HG02798 (cell line): ENCODE data around the gene NELL1.
"Not testable (repeated sequence)": the region's sequence is repeated elsewhere in the genome, so short reads cannot be mapped to it uniquely, and the experiment has no call there.

Source experiments
- ATAC-seq: cut with Tn5 transposase; IDR thresholded peaks from one replicate; pipeline ENCODE4 v1.9.1; 2021; ENCODE audit warnings: mild to moderate bottlenecking; ENCODE audit not compliant: unreplicated experiment, poor library complexity

Gene NELL1

DNA sequence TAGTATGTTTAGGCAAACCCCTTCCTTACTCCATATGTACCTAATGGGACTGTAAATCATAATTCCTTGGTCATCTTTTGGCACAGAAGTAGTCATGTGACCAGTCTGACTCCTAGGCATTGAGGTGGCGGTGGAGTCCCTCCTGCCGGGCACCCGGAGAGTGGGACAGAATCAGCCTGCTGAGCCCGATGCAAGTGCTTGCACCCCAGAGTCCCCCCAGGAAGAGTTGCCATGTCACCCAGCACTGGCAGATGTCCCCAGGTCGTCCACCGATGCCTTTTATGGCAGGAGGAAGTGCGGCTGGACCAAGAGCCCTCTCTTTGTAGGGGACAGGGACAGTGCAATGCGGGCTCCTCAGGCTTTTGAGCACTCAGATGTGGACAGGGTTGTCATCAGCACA is 500.3 kb downstream of the NELL1 start:
- ATAC-seq, result no peak

GRCh38 chr11:21173476-21173875 is 504.1 kb downstream of the NELL1 start:
- no peak for ATAC-seq

GRCh38 chr11:21174781-21175180 is 505.4 kb downstream of the NELL1 start:
- ATAC-seq, result no peak

GRCh38 chr11:21177379-21177778 is 508.0 kb downstream of the NELL1 start:
- no peak for ATAC-seq

DNA sequence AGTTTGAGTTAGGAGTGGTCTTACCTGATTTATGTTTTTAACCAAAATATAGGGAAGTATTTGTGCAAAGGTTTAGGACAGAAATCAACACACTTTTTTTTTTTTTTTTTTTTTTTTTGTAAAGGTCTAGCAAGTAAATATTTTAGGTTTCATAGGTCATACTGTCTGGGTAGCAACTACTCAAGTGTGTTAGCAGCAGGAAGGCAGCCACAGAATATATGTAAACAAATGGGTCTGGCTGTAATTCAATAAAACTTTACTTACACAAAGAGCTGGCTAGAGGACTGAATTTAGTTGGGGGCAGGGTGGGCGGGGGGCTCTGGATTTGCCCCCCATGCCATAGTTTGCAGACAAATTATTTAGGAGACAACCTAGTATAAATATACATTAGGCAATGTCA is 510.4 kb downstream of the NELL1 start:
- ATAC-seq, result no peak

GRCh38 chr11:21180182-21180581 is 510.8 kb downstream of the NELL1 start:
- no peak for ATAC-seq

DNA sequence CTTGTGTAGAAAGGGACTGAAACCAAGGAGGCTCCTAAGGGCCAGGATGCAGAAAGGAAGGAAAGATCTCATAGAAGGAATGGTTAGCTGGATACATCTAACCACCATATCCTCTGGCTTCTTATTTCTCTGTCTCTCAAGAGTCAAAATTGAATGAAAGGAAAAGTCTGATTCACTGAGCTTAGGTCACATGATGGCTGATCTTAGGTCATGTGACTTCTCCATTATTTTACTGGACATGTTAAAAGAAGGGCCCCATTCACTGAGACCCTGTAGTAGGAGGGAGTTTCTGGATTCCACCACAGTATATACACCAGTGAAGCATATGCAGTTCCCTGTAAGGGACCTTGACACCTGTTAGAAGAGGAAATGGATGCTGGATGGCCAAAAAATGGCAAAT is 516.6 kb downstream of the NELL1 start:
- ATAC-seq, result no peak

DNA sequence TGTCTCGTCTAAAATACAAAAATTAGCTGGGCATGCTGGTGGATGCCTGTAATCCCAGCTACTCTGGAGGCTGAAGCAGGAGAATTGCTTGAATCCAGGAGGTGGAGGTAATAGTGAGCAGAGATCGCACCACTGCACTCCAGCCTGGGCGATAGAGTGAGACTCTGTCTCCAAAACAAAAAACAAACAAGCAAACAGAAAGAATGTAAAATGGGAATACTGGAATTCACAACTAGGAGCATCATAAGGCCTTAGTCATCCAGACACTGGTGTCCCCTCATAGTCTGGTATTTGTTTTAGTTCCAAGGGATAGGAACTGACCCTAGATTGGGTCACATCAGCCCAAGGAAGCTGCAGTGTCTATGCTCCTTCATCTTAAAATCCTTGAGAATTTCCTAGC is 520.8 kb downstream of the NELL1 start:
- no peak for ATAC-seq

DNA sequence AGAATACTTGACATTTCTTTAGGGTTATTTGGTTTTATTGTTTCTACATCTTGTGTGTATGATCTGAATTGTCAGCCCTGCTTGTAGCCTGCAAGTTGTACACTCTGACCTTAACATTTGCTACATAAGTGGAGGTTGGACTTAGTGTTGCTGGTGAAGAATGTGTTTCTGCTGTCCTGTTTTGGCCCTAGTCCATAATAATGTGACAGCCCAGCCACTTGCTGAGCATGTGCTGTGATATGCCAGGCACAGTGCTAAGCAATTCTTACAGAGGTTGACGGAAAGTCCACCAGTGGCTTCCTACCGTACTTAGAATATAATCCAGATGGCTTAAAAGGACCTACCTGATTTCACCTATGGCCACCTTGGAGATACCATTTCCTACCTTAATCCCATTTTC is 526.6 kb downstream of the NELL1 start:
- ATAC-seq, result no peak

GRCh38 chr11:21198498-21198897 is 529.1 kb downstream of the NELL1 start:
- ATAC-seq, result no peak

- ATAC-seq, result no peak
These were observed 535.8 kb downstream of the NELL1 start for GRCh38 chr11:21205205-21205604.

- no peak for ATAC-seq
These were observed 556.5 kb downstream of the NELL1 start for GRCh38 chr11:21225860-21226259.

- no peak for ATAC-seq
These were observed 559.8 kb downstream of the NELL1 start for GRCh38 chr11:21229224-21229623.

- ATAC-seq, result no peak
These were observed 580.8 kb downstream of the NELL1 start for GRCh38 chr11:21250196-21250595.

- no peak for ATAC-seq
These were observed 584.7 kb downstream of the NELL1 start for GRCh38 chr11:21254055-21254454.

DNA sequence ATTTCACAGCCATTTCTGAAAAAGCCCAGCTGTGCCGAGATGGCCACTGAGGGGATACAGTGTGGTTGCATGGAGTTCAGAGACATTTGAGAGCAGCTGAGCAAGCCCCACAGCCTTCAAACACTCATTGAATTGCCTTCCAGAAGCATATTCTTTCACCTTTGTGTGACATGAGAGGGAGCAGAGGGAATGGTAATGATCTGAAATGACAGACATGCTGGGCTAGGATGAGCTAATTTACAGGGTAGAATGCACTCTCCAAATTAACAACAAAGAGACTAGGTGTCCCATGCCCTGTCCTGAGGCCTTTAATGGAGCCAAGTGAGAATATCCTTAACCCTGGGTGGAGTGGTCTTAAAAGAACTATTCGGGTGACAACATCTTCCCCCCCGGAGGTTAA is 585.4 kb downstream of the NELL1 start:
- ATAC-seq, result no peak

DNA sequence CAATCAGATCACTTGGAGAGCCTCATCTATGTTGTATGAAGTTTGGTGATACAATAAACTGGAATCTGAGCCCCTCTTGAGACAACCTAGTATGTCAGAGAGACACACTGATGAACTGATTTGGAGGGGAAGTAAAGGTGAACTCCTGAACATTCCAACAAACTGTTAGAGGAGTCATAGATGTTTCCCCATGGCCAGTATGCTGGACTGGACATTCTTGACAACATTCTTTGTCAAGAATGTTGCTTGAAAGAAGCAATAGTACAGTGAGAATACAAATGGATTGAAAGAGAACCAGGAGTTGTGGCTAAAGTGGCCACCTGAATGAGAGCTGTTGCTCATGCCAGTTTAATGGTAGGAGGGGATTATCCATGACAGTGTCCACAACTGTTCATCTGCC is 588.1 kb downstream of the NELL1 start:
- no peak for ATAC-seq

DNA sequence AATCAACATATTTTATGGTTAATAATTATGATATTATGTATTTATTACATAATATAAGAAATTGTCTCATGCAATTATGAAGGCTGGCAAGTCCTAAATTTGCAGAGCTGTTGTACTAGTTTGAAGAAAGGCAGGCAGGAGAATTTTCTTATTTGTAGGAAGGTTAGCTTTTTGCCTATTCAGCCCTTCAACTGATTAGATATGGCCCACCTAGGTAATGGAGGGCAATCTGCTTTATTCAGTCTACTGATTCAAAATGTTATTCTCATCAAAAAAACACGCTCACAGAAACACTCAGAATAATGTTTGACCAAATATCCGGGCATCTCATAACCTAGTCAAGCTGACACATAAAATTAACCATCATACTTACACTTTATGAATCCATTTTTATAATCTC is 589.0 kb downstream of the NELL1 start:
- no peak for ATAC-seq

DNA sequence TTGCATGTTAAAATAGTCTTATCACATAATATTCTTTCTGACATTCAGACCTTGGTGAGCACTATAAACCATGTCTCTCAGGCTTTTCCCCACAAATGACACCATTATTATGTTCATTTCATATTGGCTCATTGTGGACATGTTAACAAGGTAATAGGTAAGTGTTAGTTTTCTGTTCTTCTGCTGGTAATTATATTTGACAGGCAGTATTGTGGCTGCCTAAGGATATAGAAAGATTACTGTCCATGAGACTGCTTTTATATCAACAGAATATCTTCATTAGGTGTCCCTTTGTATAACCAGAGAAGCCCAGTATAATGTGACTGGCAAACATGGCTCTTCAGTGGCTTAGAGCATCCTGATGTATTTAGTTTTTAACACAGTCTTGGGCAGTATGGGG is 590.7 kb downstream of the NELL1 start:
- ATAC-seq, result no peak

DNA sequence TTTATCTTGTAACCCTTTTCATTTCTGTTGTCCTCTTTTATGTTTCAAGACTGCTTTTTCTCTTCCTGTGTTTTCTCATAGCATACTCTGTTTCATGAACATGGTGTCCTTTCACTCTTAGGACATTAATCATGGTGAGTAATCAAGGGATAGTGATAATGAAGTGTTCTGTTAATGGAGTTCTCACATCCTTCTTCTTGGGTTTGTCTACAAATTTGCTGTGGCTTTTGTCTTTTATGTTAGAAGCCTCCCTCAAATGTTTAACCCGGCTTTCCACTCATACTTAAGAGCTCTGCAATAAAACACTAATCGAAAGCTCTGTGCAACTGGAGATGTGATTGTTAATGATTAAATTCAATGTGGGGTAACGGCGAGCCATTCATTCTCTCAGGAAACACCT is 593.6 kb downstream of the NELL1 start:
- no peak for ATAC-seq

DNA sequence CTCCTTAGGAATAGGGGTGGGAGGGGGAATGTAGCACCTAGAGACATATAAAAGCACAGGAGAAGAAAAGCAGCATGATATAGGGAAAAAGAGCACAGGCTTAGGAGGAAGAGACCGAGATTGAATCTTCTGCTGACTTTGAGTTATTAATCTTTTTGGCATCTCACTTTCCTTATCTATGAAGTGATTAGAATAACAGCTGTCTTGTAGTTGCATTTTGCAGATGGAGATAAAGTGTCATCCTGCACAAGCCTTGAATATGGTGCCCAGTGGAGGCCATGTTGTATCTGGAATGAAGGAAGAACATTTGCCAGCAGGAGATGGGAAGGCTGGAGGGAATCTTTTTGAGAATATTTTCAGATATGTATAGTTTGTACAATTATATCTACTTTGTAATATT is 594.7 kb downstream of the NELL1 start:
- no peak for ATAC-seq

DNA sequence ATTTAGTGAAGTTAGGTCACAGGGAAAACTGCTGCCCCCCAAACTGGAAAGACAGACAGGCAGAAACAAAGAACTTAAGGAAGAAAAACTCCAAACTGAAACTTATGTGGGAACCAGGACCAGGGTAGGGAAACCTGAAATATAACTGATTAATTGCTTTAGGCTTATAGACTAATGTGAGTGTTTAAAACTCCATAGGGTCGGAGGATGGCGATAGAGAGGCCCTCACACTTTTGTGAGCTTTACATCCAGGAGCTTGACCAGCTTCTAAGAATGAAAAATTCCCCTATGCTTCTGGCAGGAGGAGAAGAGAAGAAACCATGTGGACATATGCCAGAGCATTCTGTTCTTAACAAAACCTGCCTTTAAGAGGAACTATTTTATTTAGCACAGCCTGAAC is 598.6 kb downstream of the NELL1 start:
- ATAC-seq, result no peak

DNA sequence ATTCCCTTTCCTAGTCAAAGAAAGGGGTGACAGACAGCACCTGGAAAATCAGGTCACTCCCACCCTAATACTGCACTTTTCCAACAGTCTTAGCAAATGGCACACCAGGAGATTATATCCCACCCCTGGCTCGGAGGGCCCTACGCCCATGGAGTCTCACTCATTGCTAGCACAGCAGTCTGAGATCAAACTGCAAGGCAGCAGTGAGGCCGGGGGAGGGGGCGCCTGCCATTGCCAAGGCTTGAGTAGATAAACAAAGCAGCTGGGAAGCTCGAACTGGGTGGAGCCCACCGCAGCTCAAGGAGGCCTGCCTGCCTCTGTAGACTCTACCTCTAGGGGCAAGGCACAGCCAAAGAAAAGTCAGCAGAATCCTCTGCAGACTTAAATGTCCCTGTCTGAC is 602.8 kb downstream of the NELL1 start:
- not testable (repeated sequence) for ATAC-seq
